GM18498 (cell line): Measurements from ENCODE around the gene FETUB.

Source experiments
- ATAC-seq: cut with Tn5 transposase; IDR thresholded peaks from one replicate; pipeline ENCODE4 v1.9.1; 2021; ENCODE audit warnings: mild to moderate bottlenecking, moderate library complexity; ENCODE audit not compliant: unreplicated experiment

Gene FETUB

GRCh38 chr3:186612721-186613636 lies 27.2 kb upstream of the FETUB start, which contains the start of gene AHSG:
Gene AHSG (plus strand): TSS chr3:186613060. CDS start chr3:186613142, 82 bp downstream.
- ATAC-seq: no peak

- ATAC-seq: no peak
Observed at GRCh38 chr3:186613637-186614265, 26.4 kb upstream of the FETUB start.

- ATAC-seq: no peak
Observed at GRCh38 chr3:186614266-186614596, 26.0 kb upstream of the FETUB start.

GRCh38 chr3:186614597-186615483 lies 25.4 kb upstream of the FETUB start:
- ATAC-seq: no peak

- no peak for ATAC-seq
Observed at GRCh38 chr3:186616299-186616617, 23.9 kb upstream of the FETUB start.

- peak; percentile 95 for ATAC-seq
Observed at GRCh38 chr3:186617036-186617946, 22.9 kb upstream of the FETUB start.

- ATAC-seq: no peak
Observed at GRCh38 chr3:186618318-186618938, 21.8 kb upstream of the FETUB start.

GRCh38 chr3:186619787-186620212 lies 20.4 kb upstream of the FETUB start:
- no peak for ATAC-seq

GRCh38 chr3:186620213-186621092 lies 19.7 kb upstream of the FETUB start:
- ATAC-seq: no peak

- no peak for ATAC-seq
Observed at GRCh38 chr3:186621894-186622650, 18.1 kb upstream of the FETUB start.

GRCh38 chr3:186622651-186623310 lies 17.4 kb upstream of the FETUB start:
- ATAC-seq: no peak

- ATAC-seq: no peak
Observed at GRCh38 chr3:186624598-186624997, 15.6 kb upstream of the FETUB start.

- ATAC-seq: no peak
Observed at GRCh38 chr3:186625600-186626042, 14.6 kb upstream of the FETUB start.

- ATAC-seq: no peak
Observed at GRCh38 chr3:186626254-186626847, 13.8 kb upstream of the FETUB start.

- no peak for ATAC-seq
Observed at GRCh38 chr3:186627852-186628414, 12.3 kb upstream of the FETUB start.

- no peak for ATAC-seq
Observed at GRCh38 chr3:186628756-186629155, 11.4 kb upstream of the FETUB start.
